HG03565 (cell line): Measurements from ENCODE around the gene ALPK1.
"Not testable (repeated sequence)": the region's sequence is repeated elsewhere in the genome, so short reads cannot be mapped to it uniquely, and the experiment has no call there.

ENCODE experiments used
- ATAC-seq: cut with Tn5 transposase; IDR thresholded peaks from one replicate; pipeline ENCODE4 v1.9.1; 2021; ENCODE audit warnings: mild to moderate bottlenecking, moderate library complexity; ENCODE audit not compliant: unreplicated experiment

The ALPK1 gene

GRCh38 chr4:112284166-112284565 lies 13.0 kb upstream of the ALPK1 start:
- ATAC-seq: no peak

GRCh38 chr4:112284662-112285411 lies 12.3 kb upstream of the ALPK1 start:
- no peak for ATAC-seq

DNA sequence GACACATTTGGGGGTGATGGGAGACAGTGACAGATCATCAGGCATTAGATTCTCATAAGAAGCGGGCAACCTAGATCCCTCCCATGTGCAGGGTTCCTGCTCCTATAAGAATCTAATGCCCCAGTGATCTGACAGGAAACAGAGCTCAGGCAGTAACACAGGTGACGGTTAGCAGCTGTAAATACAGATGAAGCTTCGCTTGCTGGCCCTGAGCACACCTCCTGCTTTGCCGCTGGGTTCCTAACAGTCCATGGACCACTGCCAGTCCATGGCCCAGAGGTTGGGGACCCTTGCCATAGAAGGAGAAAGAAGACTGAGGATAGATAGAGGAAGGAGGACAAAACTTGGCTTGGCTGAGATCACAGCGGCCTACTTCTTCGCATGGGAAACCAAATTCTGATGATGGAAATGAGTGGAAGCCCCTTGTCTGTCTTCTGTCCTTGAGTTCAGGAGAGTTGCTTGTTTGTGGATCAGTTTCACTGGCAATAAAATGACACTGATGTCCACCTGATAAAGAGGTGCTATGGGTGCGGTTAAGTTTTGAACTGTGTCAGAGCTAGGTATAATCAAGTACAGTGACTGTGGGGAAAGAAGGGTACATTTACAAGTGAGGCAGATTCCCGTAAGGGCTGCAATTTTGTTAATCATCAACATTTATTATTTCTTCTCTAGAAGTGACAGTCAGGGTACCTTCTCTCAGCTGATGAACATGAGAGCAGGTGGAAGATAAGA lies 9.7 kb upstream of the ALPK1 start:
- no peak for ATAC-seq

- ATAC-seq: peak; percentile 29
Measured at GRCh38 chr4:112288455-112288854, 8.7 kb upstream of the ALPK1 start.

GRCh38 chr4:112289407-112290253 lies 7.5 kb upstream of the ALPK1 start:
- ATAC-seq: no peak

DNA sequence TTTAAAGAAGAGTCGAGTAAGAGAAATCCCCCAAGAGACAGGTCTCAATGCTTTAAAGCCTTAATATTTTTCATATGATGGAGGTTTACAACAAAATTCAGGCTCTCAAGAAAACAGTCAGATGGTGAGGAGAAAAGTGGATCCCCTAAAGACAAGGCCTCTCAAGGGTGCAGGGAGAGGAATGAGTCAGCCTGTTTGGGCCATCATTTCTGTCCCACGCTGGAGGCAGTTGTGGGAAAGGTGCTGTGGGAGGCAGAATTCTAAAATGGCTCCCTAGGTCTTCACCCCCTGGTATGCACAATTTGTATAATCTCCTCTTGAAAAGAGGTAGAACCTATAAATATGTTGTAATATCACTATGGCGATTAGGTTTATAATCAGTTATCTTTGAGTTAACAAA lies 6.8 kb upstream of the ALPK1 start:
- ATAC-seq: peak; percentile 21

DNA sequence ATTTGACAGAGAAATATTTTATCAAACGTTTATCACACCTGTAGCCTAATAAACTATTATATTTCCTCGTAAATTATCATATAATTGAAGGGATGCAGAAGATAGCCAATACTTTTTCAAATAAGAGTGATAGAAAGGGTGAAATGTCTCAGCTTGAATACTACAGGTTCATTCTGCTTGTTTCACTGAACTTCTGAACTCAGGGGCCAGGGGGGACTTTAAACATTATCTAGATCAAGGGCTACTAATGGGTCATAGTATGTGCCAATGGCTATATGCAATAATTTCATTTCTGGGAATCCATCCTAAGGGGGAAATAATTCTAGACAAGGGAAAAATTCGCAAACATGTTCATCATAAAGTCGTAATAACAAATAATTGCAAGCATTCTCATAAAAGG lies 2.6 kb downstream of the ALPK1 start:
- no peak for ATAC-seq

DNA sequence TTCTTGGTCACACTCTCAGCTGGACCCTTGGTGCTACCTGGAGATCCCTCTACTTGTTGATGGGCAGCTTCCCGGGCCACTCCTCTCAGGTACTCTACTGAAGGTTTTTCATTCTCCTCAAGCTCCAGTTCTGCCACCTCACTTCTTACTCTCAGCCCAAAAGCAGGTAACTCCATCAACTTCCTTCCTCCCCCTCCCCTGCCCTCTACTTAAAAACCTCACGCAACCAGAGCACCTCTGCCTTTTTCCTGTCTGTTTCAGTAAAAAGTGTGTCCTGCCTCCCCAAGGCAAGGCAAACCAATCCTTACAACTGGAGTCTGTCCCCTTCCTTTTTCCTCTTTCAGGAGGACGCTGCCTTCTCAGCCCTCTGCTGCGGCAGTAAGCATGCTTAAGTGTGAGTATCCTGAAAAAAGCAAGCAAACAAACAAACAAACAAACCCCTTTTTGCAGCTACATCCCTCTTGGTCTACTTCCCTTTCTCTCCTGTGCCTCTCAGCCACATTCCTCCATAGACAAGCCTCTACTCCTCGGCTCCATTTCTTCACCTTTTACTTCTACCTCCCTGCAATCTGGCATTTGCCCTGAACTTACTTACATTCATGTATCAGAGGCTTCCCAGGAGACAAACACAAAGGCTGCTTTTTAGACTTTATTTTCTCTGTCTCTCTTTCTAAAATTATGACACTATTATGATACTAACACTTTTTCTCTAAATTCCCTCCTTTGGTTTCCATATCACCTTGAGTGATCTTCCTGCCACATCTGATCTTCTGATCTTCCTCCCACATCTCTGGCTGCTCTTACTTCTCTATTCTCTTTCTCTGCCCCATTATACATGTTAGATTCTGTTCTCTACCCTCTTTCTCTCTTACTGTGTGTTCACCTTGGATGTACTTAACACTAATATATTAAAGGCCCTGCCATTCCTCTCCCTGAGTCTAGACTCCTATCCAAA lies 5.4 kb downstream of the ALPK1 start:
- ATAC-seq: no peak

GRCh38 chr4:112305477-112305876 lies 8.3 kb downstream of the ALPK1 start:
- not testable (repeated sequence) for ATAC-seq

DNA sequence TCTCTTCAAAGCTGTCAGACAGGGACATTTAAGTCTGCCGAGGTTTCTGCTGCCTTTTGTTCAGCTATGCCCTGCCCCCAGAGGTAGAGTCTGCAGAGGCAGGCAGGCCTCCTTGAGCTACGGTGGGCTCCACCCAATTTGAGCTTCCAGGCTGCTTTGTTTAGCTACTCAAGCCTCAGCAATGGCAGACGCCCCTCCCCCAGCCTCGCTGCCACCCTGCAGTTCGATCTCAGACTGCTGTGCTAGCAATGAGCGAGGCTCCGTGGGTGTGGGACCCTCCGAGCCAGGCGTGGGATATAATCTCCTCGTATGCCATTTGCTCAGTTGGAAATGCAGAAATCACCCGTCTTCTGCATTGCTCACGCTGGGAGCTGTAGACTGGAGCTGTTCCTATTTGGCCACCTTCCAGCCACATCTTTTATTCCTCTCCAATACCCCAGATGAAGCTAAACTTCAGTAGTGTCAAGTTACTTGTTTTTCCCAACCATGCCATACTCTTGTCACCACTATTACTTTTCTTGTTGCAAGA lies 12.2 kb downstream of the ALPK1 start:
- not testable (repeated sequence) for ATAC-seq

DNA sequence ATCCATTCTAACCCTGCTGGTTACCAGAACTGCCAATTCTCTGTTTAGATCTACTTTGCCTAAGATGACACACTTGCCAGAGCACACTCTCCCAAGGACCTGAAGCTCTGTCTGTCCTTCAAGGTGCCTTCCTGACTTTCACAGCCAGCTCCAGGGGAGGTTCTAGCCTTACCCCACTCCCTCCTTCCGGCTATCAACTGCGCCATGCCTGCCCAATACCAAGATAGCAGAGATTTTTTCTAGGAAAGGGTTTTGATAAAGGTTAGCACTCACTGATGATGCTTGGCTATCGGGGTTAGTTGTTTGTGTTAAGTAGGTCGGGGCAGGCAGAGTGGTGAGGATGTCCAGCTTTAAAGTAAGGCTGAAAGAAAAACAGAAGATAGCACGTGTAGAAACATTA lies 14.3 kb downstream of the ALPK1 start:
- ATAC-seq: no peak

- peak; percentile 97 for ATAC-seq
Measured at GRCh38 chr4:112312610-112313239, 15.6 kb downstream of the ALPK1 start.

- no peak for ATAC-seq
Measured at GRCh38 chr4:112315446-112315845, 18.3 kb downstream of the ALPK1 start.

- ATAC-seq: no peak
Measured at GRCh38 chr4:112316360-112316759, 19.2 kb downstream of the ALPK1 start.

- peak; percentile 97 for ATAC-seq
Measured at GRCh38 chr4:112318239-112319142, 21.3 kb downstream of the ALPK1 start.

- no peak for ATAC-seq
Measured at GRCh38 chr4:112321776-112322684, 24.9 kb downstream of the ALPK1 start.

- no peak for ATAC-seq
Measured at GRCh38 chr4:112322866-112323265, 25.7 kb downstream of the ALPK1 start.

- no peak for ATAC-seq
Measured at GRCh38 chr4:112325530-112325929, 28.4 kb downstream of the ALPK1 start.
